ENCODE measurements around the gene CWF19L2. TPM values are rescaled to one million over a fixed set of nuclear protein-coding genes. Genes with fewer than 3 reads are reported as not detected.

CWF19L2 gene
- total and polyA plus RNA-seq, 2 of the 8 experiments (the other 6 are each of a cell fraction or from before 2014, with no cell fraction given), result 2.2 to 16.6 TPM

DNA sequence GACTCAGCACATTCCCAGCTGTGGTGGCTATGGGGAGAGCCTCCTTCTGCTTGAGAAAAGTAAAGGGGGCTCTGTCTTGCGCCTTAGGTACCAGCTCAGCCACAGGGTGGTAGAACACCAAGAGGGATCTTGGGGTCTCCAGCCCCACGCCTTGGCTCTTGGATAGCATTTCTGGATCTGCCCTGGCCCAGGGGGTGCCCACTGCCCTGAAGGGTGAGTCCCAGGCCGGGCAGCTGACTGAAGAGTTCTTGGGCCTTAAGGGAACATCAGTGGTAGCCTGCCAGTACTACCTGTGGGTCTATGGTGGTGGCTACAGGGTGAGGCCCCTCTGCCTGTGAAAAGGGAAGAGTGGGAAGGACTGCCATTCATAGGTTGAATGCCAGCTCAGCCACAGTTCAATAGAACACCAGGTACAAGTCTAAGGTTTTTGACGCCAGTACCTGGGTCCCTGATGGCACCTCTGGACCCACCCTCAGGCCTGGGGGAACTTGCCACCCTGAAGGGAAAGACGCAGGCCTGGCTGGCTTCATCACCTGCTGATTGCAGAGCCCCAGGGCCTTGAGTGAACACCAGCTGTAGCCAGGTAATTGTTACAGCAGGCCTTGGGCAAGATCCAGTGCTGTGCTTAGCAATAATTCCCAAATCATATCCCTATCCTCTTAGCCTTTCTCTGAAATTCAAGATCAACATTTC, 3.9 kb downstream of the CWF19L2 start (continued):
- TF ChIP-seq, protein P1, sequence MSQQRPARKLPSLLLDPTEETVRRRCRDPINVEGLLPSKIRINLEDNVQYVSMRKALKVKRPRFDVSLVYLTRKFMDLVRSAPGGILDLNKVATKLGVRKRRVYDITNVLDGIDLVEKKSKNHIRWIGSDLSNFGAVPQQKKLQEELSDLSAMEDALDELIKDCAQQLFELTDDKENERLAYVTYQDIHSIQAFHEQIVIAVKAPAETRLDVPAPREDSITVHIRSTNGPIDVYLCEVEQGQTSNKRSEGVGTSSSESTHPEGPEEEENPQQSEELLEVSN (IDR thresholded peaks at IDR 0.05), result no peak
- no peak for TF ChIP-seq SIX5 (IDR thresholded peaks at IDR 0.05; ENCODE audit: low read depth, low read length)
- TF ChIP-seq, protein P2, sequence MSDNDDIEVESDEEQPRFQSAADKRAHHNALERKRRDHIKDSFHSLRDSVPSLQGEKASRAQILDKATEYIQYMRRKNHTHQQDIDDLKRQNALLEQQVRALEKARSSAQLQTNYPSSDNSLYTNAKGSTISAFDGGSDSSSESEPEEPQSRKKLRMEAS (IDR thresholded peaks at IDR 0.05), result no peak
